HEK293 (cell line): ENCODE data around the gene SPATA31C1.
"Not testable (repeated sequence)": the region's sequence is repeated elsewhere in the genome, so short reads cannot be mapped to it uniquely, and the experiment has no call there.

ENCODE experiments used
- CTCF ChIA-PET: fragments of 350-600 bp; formaldehyde crosslinking; extraction: SDS; loops from one replicate; lab custom pipeline; 2021; ENCODE audit warnings: antibody characterized with exemption; lab: Yijun Ruan, JAX
- POLR2A ChIA-PET: fragments of 300-600 bp; formaldehyde crosslinking; extraction: SDS; loops from one replicate; lab custom pipeline; 2020; ENCODE audit warnings: antibody characterized with exemption, inconsistent platforms; lab: Yijun Ruan, JAX
- H3K27ac ChIP-seq: fragments of 200-500 bp; sonication (Bioruptor generic); 2 replicates; pipeline ENCODE4 v1.5.1; 2014; ENCODE audit warnings: low read depth, low read length, control low read depth, inconsistent platforms; ENCODE audit errors: extremely low read depth
- H3K36me3 ChIP-seq, 2 experiments: fragments of 200-500 bp in 1 of 2; sonication (Bioruptor generic) in 1 of 2; 1 replicate in 1 of 2; 2 replicates in 1 of 2; pipeline ENCODE4 v1.5.1; 2014 to 2017; ENCODE audit warnings: inconsistent platforms in 2 of 2, low read length in 2 of 2; ENCODE audit not compliant: control insufficient read depth in 2 of 2, insufficient read depth in 1 of 2
- H3K4me1 ChIP-seq: fragments of 200-500 bp; sonication (Bioruptor generic); 2 replicates; pipeline ENCODE4 v1.5.1; 2014; ENCODE audit warnings: mild to moderate bottlenecking, low read length, inconsistent platforms; ENCODE audit not compliant: control insufficient read depth, insufficient read depth
- H3K4me3 ChIP-seq: 2 replicates; pipeline ENCODE4 v1.5.1; 2011; ENCODE audit warnings: low read depth, mild to moderate bottlenecking, control low read depth, low read length, moderate library complexity
- H3K9me3 ChIP-seq: fragments of 200-500 bp; sonication (Bioruptor generic); 2 replicates; pipeline ENCODE4 v1.5.1; 2014; ENCODE audit warnings: low read depth, low read length, inconsistent platforms; ENCODE audit not compliant: control insufficient read depth, insufficient read depth
- FEZF1 ChIP-seq: fragments of 450-650 bp; formaldehyde crosslinking; IDR thresholded peaks from 2 replicates; pipeline ENCODE4 v1.5.1; 2016; ENCODE audit warnings: missing biosample characterization, missing genetic modification characterization
- HOXA7 ChIP-seq: sonication (generic); formaldehyde crosslinking; IDR thresholded peaks from 2 replicates; pipeline ENCODE4 v1.8.1; 2022; ENCODE audit warnings: missing genetic modification reagents, borderline replicate concordance
- KLF9 ChIP-seq: fragments of 450-650 bp; formaldehyde crosslinking; IDR thresholded peaks from 2 replicates; pipeline ENCODE4 v1.5.1; 2016; ENCODE audit warnings: missing biosample characterization, missing genetic modification characterization, low read depth
- PRDM2 ChIP-seq: fragments of 450-650 bp; formaldehyde crosslinking; IDR thresholded peaks from 2 replicates; pipeline ENCODE4 v1.5.1; 2016; ENCODE audit warnings: missing biosample characterization, missing genetic modification characterization, borderline replicate concordance
- REPIN1 ChIP-seq: fragments of 450-650 bp; formaldehyde crosslinking; IDR thresholded peaks from 2 replicates; pipeline ENCODE4 v1.5.1; 2017; ENCODE audit warnings: missing biosample characterization, missing genetic modification characterization, low read depth
- SP2 ChIP-seq: fragments of 450-650 bp; formaldehyde crosslinking; IDR thresholded peaks from 2 replicates; pipeline ENCODE4 v1.5.1; 2016; ENCODE audit warnings: missing biosample characterization, missing genetic modification characterization
- WT1 ChIP-seq: fragments of 450-650 bp; formaldehyde crosslinking; IDR thresholded peaks from 2 replicates; pipeline ENCODE4 v1.5.1; 2016; ENCODE audit warnings: missing biosample characterization, missing genetic modification characterization
- ZBTB1 ChIP-seq: fragments of 450-650 bp; formaldehyde crosslinking; IDR thresholded peaks from 2 replicates; pipeline ENCODE4 v1.5.1; 2016; ENCODE audit warnings: missing biosample characterization, missing genetic modification characterization
- ZBTB21 ChIP-seq: fragments of 450-650 bp; formaldehyde crosslinking; IDR thresholded peaks from 2 replicates; pipeline ENCODE4 v1.5.1; 2017; ENCODE audit warnings: missing biosample characterization, missing genetic modification characterization
- ZFP69B ChIP-seq: fragments of 450-650 bp; formaldehyde crosslinking; IDR thresholded peaks from 2 replicates; pipeline ENCODE4 v1.5.1; 2016; ENCODE audit warnings: missing biosample characterization, missing genetic modification characterization
- ZNF155 ChIP-seq: fragments of 450-650 bp; formaldehyde crosslinking; IDR thresholded peaks from 2 replicates; pipeline ENCODE4 v1.5.1; 2016; ENCODE audit warnings: missing biosample characterization, missing genetic modification characterization
- ZNF221 ChIP-seq: fragments of 450-650 bp; formaldehyde crosslinking; IDR thresholded peaks from 2 replicates; pipeline ENCODE4 v1.5.1; 2017; ENCODE audit warnings: missing biosample characterization, missing genetic modification characterization, borderline replicate concordance
- ZNF416 ChIP-seq: fragments of 450-650 bp; formaldehyde crosslinking; IDR thresholded peaks from 2 replicates; pipeline ENCODE4 v1.5.1; 2016; ENCODE audit warnings: missing biosample characterization, missing genetic modification characterization
- ZNF521 ChIP-seq: fragments of 450-650 bp; formaldehyde crosslinking; IDR thresholded peaks from 2 replicates; pipeline ENCODE4 v1.5.1; 2017; ENCODE audit warnings: missing biosample characterization, mild to moderate bottlenecking, missing genetic modification characterization
- ZNF548 ChIP-seq: fragments of 450-650 bp; formaldehyde crosslinking; IDR thresholded peaks from 2 replicates; pipeline ENCODE4 v1.5.1; 2016; ENCODE audit warnings: missing biosample characterization, missing genetic modification characterization
- ZNF549 ChIP-seq: fragments of 450-650 bp; IDR thresholded peaks from 2 replicates; pipeline ENCODE4 v1.5.1; 2018; ENCODE audit warnings: missing biosample characterization, missing genetic modification characterization, mild to moderate bottlenecking, inconsistent platforms, moderate library complexity
- ZNF585B ChIP-seq: fragments of 450-650 bp; formaldehyde crosslinking; IDR thresholded peaks from 2 replicates; pipeline ENCODE4 v1.5.1; 2016; ENCODE audit warnings: missing biosample characterization, missing genetic modification characterization
- ZNF621 ChIP-seq: fragments of 450-650 bp; formaldehyde crosslinking; IDR thresholded peaks from 2 replicates; pipeline ENCODE4 v1.5.1; 2017; ENCODE audit warnings: missing biosample characterization, missing genetic modification characterization
- ZNF658 ChIP-seq: fragments of 450-650 bp; formaldehyde crosslinking; IDR thresholded peaks from 2 replicates; pipeline ENCODE4; 2016; ENCODE audit warnings: missing biosample characterization, missing genetic modification characterization
- ZNF701 ChIP-seq: fragments of 450-650 bp; formaldehyde crosslinking; IDR thresholded peaks from 2 replicates; pipeline ENCODE4 v1.5.1; 2016; ENCODE audit warnings: missing biosample characterization, missing genetic modification characterization
- ZNF785 ChIP-seq: fragments of 450-650 bp; formaldehyde crosslinking; IDR thresholded peaks from 2 replicates; pipeline ENCODE4 v1.5.1; 2016; ENCODE audit warnings: missing biosample characterization, missing genetic modification characterization
- TF ChIP-seq, protein P1 (sequence below): fragments of 450-650 bp; formaldehyde crosslinking; IDR thresholded peaks from 2 replicates; pipeline ENCODE4 v1.5.1; 2017; ENCODE audit warnings: missing biosample characterization, missing genetic modification characterization

The SPATA31C1 gene

DNA sequence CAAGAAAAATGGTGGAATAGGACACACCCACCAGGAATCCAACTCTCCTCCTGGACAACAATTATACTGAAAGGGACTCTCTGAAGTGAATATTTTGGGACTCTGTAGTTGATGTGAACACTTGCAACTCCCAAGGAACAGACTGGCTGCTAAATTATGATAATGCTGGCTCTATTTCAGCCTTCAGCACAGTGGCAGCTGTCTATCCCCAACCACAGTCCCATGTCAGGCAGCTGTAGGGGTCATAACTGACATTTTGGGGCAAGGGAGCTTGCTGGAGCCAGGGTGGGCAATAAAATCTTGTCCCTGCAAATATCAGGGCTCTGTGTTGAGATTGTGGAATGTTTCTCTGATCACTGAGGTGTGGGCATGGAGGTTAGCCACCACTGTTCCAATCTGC is 20.9 kb upstream of the SPATA31C1 start:
- H3K36me3 ChIP-seq, result no peaks in the 10 kb centered on the region
- H3K4me1 ChIP-seq, result no peaks in the 10 kb centered on the region
- TF ChIP-seq ZNF548 (tag by site-specific recombination), result no peak
- no peak for TF ChIP-seq ZNF155
- no peak for TF ChIP-seq ZNF221
- TF ChIP-seq KLF9 (tag by site-specific recombination), result no peak
- TF ChIP-seq ZNF416 (tag by site-specific recombination), result no peak
- ChIA-PET CTCF (interaction anchor here (0.7 kb wide), 1 partner anchor 114 kb away, joined by 4 read pairs; no protein-coding TSS in a partner anchor), POLR2A (no interaction called here)
- no peak overlapping the region for H3K4me3 ChIP-seq
- H3K27ac ChIP-seq, result no peak overlapping the region
- H3K9me3 ChIP-seq, result no peaks in the 10 kb centered on the region

- Histone ChIP-seq H3K4me1 (no peaks in the 10 kb centered on the region), H3K9me3 (no peaks in the 10 kb centered on the region), H3K4me3 (no peak overlapping the region), H3K27ac (no peak overlapping the region), H3K36me3 (no peaks in the 10 kb centered on the region)
- ChIA-PET CTCF (no interaction called here), POLR2A (no interaction called here)
- TF ChIP-seq ZFP69B (tag by site-specific recombination), result no peak
- TF ChIP-seq ZNF585B, result no peak
- TF ChIP-seq ZNF521 (tag by site-specific recombination), result no peak
- TF ChIP-seq ZNF658 (tag by site-specific recombination), result no peak
- TF ChIP-seq FEZF1 (tag by site-specific recombination), result no peak
- no peak for TF ChIP-seq ZNF549
- TF ChIP-seq ZNF701 (tag by site-specific recombination), result no peak
- TF ChIP-seq REPIN1 (tag by site-specific recombination), result no peak
- no peak for TF ChIP-seq WT1 (tag by site-specific recombination)
- TF ChIP-seq ZBTB21 (tag by site-specific recombination), result no peak
- no peak for TF ChIP-seq SP2
These were observed 19.6 kb upstream of the SPATA31C1 start for GRCh38 chr9:87898151-87898550.

DNA sequence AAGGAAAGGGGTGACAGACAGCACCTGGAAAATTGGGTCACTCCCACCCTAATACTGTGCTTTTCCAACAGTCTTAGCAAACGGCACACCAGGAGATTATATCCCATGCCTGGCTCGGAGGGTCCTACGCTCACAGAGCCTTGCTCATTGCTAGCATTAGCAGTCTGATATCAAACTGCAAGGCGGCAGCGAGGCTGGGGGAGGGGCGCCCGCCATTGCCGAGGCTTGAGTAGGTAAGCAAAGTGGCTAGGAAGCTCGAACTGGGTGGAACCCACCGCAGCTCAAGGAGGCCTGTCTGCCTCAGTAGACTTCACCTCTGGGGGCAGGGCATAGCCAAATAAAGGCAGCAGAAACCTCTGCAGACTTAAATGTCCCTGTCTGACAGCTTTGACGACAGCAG is 15.4 kb upstream of the SPATA31C1 start:
- POLR2A ChIA-PET, H3K27ac ChIP-seq, H3K36me3 ChIP-seq, H3K4me1 ChIP-seq, H3K4me3 ChIP-seq, H3K9me3 ChIP-seq, CTCF ChIA-PET: not testable (repeated sequence)

GRCh38 chr9:87909310-87910041 is 8.3 kb upstream of the SPATA31C1 start:
- Histone ChIP-seq H3K9me3 (no peaks in the 10 kb centered on the region), H3K36me3 (no peaks in the 10 kb centered on the region), H3K4me1 (no peaks in the 10 kb centered on the region), H3K4me3 (no peak overlapping the region), H3K27ac (no peak overlapping the region)
- POLR2A ChIA-PET, result no interaction called here
- CTCF ChIA-PET, result interaction anchor here (0.6 kb wide), 1 partner anchor 13 kb away, joined by 3 read pairs; no protein-coding TSS in a partner anchor
- TF ChIP-seq ZNF521 (tag by site-specific recombination), result no peak
- no peak for TF ChIP-seq HOXA7 (CRISPR knock-in tag)
- no peak for TF ChIP-seq ZNF785 (tag by site-specific recombination)
- no peak for TF ChIP-seq ZNF221
- TF ChIP-seq ZBTB1 (tag by site-specific recombination), result no peak
- TF ChIP-seq PRDM2, result no peak
- TF ChIP-seq, protein P1, sequence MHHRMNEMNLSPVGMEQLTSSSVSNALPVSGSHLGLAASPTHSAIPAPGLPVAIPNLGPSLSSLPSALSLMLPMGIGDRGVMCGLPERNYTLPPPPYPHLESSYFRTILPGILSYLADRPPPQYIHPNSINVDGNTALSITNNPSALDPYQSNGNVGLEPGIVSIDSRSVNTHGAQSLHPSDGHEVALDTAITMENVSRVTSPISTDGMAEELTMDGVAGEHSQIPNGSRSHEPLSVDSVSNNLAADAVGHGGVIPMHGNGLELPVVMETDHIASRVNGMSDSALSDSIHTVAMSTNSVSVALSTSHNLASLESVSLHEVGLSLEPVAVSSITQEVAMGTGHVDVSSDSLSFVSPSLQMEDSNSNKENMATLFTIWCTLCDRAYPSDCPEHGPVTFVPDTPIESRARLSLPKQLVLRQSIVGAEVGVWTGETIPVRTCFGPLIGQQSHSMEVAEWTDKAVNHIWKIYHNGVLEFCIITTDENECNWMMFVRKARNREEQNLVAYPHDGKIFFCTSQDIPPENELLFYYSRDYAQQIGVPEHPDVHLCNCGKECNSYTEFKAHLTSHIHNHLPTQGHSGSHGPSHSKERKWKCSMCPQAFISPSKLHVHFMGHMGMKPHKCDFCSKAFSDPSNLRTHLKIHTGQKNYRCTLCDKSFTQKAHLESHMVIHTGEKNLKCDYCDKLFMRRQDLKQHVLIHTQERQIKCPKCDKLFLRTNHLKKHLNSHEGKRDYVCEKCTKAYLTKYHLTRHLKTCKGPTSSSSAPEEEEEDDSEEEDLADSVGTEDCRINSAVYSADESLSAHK (tag by site-specific recombination), result no peak
- no peak for TF ChIP-seq ZNF621 (tag by site-specific recombination)
